ENCODE data around the gene TINAG.
A peak's percentile ranks its signal among the peaks of the same experiment; 100 is the strongest.
"Not testable (repeated sequence)": the region's sequence is repeated elsewhere in the genome, so short reads cannot be mapped to it uniquely, and the experiment has no call there.

The TINAG gene

DNA sequence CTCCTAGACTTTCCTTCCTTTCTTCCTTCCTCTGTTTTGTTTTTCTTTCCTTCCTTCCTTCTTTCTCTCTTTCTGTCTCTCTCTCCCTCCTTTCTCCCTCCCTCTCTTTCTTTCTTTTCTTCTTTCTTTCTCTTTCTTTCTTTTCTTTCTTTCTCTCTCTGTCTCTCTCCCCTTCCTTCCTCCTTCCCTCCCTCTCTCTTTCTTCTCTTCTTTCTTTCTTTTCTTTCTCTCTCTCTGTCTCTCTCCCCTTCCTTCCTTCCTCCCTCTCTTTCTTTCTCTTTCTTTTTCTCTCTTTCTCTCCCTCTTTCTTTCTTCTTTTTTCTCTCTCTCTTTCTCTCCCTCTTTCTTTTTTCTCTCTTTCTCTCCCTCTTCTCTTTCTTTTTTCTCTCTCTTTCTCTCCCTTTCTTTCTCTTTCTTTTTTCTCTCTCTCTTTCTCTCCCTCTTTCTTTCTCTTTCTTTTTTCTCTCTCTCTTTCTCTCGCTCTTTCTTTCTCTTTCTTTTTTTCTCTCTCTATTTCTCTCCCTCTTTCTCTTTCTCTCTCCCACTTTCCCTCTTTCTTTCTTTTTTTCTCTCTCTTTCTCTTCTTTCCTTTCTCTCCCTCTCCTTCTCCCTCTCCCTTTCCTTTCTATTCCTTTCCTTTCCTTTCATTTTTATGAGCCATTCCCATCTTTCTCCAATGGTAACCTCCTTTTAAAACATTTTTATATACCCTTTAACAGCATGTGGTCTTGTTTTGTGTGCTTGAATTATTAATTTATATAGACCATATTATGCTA lies 2.3 kb downstream of the TINAG start:
- no peak for DNase-seq

DNA sequence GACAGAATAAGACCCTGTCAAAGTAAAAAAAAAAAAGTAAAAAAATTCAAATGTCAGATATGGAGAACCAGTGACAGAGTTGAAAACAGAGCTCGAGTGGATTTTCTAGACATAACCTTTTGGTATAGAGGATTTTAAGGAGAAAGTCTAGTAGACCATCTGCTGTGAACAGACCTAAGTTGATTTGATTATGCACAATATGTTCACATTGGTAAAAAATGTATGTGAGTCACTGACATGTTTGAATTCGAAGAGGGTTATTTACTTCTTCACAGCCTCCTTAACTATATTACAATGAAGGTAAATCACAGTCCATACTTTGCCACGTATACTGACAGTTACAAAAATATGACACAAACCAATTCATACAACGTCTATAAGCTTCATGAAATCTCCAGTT lies 7.4 kb downstream of the TINAG start:
- no peak for DNase-seq

DNA sequence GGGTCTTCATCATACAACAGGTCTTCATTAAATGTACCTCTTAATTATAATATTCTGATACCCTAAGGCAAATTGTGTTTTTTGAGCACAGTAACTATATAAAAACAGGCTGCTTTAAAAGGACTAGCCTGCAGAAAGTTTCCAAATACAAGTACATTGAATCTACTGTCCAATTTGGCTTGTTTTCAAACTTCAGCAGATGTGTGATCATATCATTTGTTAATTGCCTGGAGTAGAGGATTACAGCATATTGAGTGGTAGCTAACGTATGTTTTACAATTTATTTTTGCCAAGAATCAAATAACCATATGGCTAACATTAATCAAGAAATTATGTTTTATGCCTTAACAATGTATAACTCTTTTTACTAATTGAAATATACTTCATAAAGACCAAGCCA lies 12.6 kb downstream of the TINAG start:
- DNase-seq = no peak

DNA sequence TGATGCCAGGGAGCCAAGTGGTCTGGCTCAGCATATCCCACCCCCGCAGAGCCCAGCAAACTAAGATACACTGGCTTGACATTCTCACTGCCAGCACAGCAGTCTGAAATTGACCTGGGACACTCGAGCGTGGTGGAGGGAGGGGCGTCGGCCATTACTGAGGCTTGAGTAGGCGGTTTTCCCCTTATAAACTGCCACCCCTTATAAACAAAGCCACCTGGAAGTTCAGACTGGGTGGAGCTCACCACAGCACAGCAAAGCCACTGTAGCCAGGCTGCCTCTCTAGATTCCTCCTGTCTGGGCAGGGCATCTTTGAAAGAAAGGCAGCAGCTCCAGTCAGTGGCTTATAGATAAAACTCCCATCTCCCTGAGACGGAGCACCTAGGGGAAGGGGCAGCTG lies 19.4 kb downstream of the TINAG start:
- DNase-seq = no peak

DNA sequence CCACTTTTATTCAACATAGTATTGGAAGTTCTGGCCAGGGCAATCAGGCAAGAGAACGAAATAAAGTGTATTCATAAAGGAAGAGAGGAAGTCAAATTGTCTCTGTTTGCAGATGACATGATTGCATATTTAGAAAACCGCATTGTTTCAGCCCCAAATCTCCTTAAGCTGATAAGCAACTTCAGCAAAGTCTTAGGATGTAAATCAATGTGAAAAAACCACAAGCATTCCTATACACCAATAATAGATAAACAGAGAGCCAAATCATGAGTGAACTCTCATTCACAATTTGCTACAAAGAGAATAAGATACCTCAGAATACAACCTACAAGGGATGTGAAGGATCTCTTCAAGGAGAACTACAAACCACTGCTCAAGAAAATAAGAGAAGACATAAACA lies 23.3 kb downstream of the TINAG start:
- not testable (repeated sequence) for DNase-seq

DNA sequence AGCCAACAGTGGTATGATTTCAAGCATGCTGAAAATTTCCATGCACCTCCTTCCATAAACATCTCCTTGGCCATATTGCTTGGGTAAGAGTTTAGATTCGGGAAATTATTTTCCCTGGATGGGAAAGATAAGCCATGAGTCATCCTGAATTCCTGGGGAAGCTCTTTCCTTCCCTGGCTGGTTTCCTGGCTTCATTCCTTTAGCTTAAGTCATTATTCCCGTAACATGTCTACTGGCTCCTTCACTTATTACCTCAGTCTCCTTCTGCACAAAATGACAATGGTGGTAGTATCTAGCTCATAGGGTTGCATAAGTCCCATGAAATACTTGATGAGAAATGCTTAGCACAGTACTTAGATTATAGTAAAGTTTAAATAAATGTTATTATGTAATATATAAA lies 27.6 kb downstream of the TINAG start:
- peak; percentile 8 for DNase-seq

DNA sequence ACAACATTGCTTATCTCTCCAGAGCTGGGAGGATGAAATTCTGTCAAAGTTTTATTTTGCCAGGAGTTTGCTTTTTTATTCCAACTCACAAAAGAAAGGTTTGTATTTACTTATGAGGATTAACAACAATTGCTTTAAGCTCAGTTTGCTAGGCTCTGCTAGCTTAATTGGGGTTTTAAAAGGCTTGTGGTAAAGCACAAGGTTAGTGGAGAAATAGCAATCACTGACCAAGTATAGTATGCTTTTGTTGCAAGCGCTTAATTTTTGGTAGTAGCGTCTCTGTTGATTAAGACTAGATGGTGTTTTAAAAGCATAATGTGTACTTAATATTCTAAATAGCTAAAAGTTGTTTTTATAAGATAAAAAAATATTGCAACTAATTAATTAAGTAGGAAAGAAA lies 45.7 kb downstream of the TINAG start:
- no peak for DNase-seq

DNA sequence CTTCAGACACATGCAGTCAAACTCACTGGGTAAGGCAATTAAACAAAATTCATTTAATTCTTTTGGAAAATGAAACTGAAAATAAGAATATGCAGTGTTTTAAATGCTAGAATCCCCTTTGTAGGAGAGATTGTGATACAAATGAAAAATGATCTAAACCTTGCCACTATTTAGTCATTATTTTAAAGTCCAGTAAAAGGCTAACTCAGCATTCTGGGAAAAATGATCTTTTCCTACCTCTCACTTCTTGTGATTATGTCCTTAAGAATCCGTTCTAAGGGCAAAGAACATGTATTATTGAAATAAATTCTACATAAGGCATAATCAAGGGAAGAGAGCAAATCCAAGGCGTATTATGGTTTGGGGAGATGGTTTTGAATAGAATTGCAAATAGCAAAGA lies 46.4 kb downstream of the TINAG start:
- DNase-seq = no peak

DNA sequence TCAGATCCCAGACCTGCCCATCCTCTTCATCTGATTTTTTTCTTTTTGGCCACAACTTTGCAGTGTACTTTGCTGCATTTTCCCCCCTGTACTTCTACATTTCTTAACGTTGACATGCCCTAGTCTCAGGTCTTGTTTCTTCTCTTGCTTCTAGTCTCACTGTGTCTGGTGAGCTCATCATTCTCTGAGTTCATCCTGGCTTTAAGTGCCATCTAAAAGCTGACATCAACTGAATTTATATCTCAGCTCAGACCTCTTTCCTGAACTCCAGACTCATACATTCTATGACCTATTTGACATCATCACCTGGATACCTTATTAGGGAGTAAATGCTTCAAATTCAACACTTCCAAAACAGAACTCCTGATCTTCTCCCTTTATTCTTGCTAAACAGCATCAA lies 48.9 kb downstream of the TINAG start:
- no peak for DNase-seq

DNA sequence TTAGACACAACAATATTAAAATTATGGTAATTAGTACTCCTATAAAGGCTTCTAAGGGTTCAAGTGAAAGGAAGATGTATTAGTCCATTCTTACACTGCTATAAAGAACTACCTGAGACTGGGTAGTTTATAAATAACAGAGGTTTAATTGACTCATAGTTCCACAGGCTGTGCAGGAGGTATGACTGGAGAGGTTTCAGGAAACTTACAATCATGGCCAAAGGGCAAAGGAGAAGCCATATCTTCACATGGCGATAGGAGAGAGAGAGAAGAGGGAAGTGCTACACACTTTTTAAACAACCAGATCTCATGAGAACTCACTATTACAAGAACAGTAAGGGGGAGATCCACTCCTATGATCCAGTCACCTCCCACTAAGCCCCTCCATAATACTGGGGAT lies 52.9 kb downstream of the TINAG start:
- DNase-seq = no peak

DNA sequence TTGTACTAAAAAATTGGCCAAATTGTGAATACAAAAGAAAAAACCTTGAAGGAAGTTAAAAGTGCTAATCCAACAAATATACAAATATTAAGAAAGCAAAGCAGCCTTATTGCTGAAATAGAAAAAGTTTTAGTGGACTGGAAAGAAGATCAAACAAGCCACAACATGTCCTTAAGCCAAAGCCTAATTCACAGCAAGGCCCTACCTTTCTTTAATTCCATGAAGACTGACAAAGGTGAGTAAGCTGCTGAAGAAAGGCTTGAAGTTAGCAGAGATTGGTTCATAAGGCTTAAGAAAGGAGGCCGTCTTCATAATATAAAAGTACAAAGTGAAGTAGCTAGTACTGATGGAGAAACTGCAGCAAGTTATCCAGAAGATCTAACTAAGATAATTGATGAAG lies 53.5 kb downstream of the TINAG start:
- no peak for DNase-seq

DNA sequence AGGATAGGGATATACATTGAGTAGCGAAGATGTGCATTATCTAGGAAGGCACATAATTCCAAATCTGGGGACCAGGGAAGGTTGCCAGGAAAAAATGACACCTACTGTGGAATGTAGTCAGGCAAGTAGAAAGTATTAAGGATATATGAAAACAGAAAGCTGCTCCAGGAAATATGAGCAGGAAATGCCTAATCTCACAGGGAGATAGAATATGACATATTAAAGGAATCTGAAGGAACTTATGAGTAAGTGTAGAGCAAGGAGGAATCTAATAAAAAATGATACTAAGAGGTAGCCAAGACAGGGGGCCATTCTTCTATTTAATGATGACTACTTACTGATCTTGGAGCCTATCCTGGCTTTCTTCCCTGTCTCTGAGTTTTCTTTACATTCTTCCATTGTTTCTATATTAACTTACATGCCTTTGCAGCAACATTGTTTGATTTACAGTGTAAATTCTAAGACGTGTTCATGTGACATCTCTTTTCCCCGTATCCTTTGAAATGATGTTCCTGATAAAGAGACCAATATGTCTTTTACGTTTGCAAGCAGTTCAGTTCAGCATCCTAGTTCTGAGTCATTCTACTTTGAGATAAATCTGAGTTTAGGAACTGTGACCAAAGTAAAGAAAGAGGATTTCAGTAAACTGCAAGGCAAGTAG lies 58.6 kb downstream of the TINAG start:
- no peak for DNase-seq

DNA sequence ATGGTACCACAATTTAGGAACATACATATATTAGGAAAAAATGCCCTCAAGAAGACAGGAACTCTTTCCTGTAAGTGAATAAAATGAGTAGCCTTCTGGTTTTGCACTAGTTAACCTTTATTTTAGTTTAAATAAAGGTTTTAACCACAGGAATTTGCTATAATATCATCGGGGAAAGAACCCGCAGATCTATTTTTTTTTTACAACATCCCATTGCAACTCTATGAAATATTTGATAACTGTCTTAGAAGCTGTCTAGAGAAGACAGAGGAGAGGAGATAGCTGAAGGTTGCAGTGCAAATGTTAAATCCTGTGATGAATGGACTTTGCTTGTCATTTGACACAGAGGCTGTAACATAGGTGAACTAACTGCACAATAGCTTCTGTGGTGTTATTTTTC lies 69.5 kb downstream of the TINAG start:
- no peak for DNase-seq

DNA sequence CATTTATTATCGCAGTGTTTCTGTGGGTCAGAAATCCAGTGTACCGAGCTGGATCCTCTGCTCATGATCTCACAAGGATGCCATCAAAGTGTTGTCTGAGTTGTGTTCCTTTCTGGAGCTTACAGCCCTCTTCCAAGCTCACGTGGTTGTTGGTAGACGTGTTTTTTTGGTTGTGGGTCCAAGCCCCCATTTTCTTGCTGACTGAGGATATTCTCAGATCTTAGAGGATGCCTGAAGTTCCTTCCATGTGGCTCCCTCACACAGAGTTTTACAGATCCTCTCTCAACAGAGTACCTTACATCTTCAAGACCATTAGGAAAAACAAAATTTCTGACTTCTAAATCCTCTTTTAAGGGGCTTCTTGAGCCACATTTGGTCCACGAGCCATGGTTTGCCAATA lies 78.1 kb downstream of the TINAG start:
- no peak for DNase-seq

DNA sequence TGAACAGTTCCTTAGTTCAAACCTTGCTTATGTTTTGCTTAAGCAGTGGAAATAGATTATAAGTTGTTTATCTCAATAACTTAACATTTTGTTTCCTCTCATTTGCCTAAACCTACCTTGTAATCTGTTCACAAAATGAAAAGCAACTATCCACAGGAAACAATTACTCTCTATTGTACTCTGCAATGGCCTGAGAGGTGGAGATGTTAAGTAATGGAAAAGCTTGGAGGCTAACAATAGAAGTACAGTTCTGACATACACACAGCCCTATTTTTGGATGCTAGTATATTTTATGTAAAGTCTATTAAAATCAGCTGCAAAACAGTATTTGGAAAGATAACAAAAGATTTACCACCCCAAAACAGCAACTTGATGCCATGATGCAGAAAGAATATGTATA lies 82.1 kb downstream of the TINAG start:
- no peak for DNase-seq

DNA sequence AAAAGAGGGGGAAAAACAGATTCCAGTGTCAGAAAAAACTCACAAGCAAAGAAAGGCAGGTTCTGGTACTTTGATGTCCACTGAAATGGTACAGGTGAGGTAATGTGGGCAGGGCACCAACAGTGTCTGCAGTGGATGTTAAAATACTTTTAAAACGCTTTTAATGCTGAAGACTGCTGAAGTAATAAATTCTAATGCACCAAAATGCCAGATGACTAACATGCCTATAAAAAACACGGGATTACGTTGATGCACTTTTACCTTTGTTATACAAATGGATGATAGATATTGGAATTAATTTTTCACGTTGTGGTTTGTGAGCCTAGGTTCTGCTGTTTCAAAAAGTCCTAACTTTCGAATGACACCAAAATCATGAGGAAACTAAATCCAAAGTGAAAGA lies 83.3 kb downstream of the TINAG start:
- DNase-seq = no peak

DNA sequence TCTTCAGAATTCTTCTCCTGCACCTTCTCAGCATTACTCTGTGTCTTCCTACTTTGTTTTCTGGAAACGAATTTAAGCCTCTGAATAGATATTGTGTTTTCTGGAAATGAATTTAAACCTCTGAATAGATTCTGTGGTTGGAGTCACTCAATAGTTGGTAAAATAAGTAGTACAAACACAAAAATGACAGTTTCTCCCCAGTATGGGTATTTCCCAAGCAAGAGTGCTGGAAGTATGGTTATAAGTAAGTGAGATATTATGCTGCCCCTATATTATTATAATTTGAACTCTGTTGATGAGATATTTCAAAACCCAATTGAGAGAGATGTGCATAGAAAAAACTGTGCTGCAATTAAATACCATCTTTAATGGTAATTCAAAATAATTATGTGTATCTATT lies 94.9 kb downstream of the TINAG start:
- DNase-seq = no peak

DNA sequence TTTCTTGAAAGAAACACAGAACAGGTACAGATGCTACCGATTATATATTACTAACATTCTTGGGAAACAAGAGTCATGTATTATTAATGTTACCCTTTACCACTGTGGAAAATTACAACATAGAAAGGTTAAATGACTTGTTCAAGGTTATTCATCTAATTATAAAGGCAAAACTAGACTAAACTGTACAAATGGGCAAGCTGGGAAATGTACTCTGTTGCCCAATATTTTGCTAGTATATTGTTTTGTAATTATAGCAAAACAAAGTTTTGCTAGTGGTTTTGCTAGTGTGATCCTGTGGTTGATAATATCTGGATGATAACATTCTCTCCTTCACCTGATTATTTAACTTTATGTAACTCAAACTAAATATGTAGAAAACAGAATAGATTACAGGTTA lies 96.5 kb downstream of the TINAG start:
- no peak for DNase-seq

DNA sequence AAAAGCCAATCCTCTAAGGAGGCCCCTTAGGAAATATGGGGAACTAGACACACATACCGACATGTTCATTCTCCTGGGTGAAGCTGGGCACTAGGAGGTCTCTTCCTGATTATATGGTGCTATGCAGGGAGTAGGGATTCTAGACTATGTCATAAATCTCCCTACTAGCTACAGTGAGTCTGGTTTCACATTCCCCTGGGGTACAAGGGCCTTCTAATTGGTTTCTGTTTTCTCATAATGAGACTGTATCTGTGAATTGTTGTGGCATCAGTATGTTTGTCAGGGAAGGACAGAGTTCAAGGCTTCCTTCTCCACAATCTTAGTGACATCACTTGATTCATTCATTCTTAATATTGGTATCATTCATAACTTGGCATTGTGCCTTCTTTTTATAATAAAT lies 103.5 kb downstream of the TINAG start:
- DNase-seq = no peak

DNA sequence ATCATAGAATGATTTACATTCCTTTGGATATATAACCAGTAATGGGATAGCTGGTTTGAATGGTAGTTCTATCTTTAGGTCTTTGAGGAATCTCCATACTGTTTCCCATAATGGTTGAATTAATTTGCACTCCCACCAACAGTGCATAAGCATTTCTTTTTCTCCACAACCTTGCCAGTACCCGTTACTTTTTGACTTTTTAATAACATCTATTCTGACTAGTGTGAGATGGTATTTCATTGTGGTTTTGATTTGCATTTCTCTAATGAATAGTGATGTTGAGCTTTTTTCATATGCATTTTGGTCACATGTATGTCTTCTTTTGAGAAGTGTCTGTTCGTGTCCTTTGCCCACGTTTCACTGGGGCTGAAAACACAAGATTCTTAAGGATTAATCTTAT lies 107.3 kb downstream of the TINAG start:
- no peak for DNase-seq

DNA sequence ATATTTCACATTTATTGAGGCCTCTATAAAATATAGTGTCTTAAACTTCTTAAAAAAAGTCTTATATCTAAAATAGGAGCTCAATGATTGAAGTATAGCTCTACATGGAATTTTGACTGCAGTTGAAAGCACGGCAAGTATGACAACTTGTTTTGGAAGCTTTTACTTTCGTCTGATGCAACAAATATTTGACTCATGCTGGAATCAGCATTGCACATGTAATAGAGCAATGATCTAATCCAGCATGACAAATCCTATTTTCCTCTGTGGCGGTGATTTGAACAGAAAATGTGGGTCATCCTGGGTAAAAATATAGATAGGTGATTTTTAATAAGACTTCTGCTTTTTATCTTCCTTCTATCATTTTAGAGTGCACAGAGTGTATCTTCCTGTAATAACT lies 111.6 kb downstream of the TINAG start:
- peak; percentile 3 for DNase-seq

DNA sequence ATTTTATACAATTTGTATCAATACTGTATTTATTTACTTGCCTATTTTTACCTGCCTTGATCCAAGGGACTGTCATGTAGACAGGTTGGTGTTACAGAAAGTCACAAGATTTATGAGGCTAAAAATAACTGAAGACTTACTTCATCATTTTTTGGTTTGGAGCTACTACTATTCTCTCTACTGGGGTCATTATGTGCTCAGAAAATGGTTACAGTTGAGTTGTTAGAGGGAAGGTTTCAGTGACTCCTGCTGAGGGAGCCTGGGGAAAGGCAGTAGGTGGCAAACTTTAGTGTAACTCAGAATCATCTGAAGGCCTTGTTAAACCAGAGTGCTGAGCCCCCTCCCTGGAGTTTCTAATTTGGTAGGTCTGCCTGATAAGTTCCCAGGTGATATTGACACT lies 118.8 kb downstream of the TINAG start:
- no peak for DNase-seq

DNA sequence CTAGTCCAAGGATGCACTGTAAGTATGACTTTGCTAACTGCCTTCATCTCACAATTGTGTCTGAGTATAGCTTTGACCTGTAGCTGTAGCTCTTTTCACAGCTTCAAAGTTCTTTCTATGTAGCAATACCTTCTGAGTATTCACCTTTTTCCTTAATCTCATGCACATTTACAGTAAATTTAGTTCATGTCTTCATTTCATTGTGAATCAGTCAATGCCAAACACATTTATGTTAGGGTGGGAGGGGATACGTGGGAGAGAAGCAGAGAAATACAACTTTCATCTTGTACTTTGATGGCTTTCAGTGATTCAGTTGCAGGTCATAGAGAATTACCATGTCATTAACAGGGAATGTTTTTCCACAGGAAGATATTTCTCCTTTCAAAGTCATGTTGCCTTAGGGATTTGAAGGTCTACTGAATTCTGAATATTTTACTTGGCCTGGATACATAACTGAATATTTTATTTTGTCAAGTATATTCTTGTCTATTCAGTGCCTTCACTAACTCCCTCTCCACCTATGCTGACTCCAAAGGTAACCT lies 119.2 kb downstream of the TINAG start:
- DNase-seq = no peak

DNA sequence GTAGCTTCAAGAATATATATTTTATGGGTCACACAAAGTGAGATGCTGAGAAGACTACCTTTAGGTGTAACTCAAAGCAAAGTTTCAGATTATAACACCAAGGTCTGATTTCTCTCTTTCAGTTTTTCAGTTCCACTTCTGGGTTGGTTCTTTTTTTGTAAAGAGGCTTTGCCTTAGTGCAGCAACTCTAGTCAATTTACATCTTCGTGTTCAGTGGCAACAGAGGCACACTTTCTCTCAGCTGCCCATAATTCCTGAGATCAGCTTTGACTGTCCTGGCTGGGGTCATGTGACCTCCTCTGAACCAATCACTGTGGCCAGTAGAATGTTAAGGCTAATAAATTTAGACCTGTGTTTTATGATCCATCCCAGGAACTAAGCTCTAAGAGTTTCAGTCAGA lies 120.2 kb downstream of the TINAG start:
- no peak for DNase-seq

DNA sequence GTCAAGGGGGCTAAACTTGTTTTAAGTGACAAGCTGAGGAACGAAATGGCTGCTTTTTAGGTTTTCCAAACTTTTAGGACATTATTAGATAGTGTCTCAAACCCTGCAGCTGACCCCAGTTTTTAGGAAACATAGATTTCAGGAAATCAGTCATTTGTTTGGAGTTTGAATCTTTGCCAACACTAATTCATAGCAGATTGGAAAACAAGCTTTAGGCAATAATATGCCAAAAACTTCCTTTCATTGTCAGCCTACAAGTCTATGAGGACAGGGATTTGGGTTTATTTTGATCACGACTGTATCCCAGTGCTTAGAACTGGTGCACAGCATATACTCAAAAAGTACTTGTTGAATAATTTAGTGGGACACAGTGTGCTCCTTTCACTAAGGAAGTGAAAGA lies 123.2 kb downstream of the TINAG start:
- DNase-seq = peak; percentile 65
